Measurements from ENCODE around the gene SENP3.

- TF ChIP-seq CTCF (IDR thresholded peaks at IDR 0.05) (peak; percentile 65 to 89 (median 81)), POLR2A (IDR thresholded peaks at IDR 0.05) (no peak)
These were observed 27.6 kb downstream of the SENP3 start for GRCh38 chr17:7589204-7589868.

Data from Peyer's patch (tissue), 4 donors.